Cardiac septum (tissue), 1 donor: ENCODE data around the gene NQO2. TPM values are rescaled to one million over a fixed set of nuclear protein-coding genes. Genes with fewer than 3 reads are reported as not detected.
A peak's percentile ranks its signal among the peaks of the same experiment; 100 is the strongest.

Source experiments
- DNase-seq: peaks from one replicate; pipeline ENCODE4 v3.0.0-alpha.2; 2020; ENCODE audit warnings: low spot score
- intact Hi-C: fragments of 100-400 bp; cut with DNase I; formaldehyde crosslinking; loops from one replicate; pipeline ENCODE4 v1.14.0; 2022
- long read RNA-seq: library from polyadenylated mRNA; unstranded; transcript quantifications from one replicate; pipeline ENCODE4 v2.0.0, GENCODE V29; 2021
- total RNA-seq: library from RNA; stranded (reverse); fragmentation: NEBNext Ultra II Directional; extraction: Animal tissue kit (Norgen Biotek cat#: 25700); gene quantifications from one replicate; pipeline ENCODE4 v1.2.1, GENCODE V29; 2021
- donor health status: DM: no; HTN: no; CAD: no.

The NQO2 gene
- total RNA-seq = 37.9 TPM
- long read RNA-seq, full-length matches to known transcripts = 40 of 65 reads
- long read RNA-seq, partial matches to known transcripts = 1 of 65 reads
- long read RNA-seq, other reads (novel, unspliced or antisense) = 24 of 65 reads

GRCh38 chr6:2999618-3000557 is at the start of gene NQO2:
Gene NQO2, plus strand, starts transcription at chr6:2999894. Its CDS starts 6,659 bp downstream, at chr6:3006553.
- peak; percentile 98 for DNase-seq
- intact Hi-C loops = loop anchor here (1.0 to 2.0 kb wide), 2 partner anchors 24 to 55 kb away; no protein-coding TSS in a partner anchor

DNA sequence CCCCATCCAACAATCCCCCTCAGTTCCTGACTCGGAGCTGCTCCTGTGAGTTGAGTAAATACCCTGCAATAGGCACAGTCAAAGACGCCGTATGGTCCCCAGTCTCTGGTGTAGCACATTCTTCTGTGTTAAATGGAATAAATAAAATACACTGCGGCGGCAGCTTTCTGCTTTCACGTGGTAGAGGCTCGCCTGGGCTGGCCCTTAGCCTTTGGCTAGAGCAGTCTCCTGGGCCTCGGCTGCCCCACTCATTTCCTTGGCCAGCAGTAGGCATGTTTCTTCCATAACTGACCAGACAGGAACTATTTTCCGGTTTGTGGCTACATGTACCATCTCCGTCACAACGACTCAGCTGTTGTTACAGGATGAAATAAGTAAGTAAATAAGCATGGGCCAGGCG is 49.0 kb upstream of the NQO2 start:
- intact Hi-C loops = no loop called here
- DNase-seq = no peak

DNA sequence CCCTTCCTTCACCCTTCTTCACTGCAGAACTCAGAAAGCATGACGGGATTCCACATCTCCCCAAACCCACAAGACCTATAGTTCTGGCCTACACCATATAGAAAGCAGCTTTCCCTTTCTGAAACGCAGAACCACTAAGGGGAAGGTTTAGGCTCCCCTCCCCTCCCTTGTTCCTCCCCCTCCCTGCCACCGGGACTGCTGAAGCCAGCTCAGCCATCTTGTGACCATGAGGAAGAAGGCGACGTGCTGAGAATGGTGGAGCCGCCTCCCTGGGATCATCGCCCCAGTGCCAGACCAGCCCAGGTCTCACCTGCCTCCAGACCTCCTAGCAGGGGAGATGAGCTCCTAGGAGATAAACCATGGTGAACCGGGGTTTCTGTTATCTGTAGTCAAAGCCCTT is 48.0 kb upstream of the NQO2 start:
- intact Hi-C loops = loop anchor here (1.0 to 2.0 kb wide), 2 partner anchors 19 to 37 kb away; partner anchors contain the start of gene SERPINB6
- DNase-seq = peak; percentile 89

- DNase-seq = no peak
- intact Hi-C loops = loop anchor here (1.0 to 2.0 kb wide), 2 partner anchors 18 to 36 kb away; partner anchors contain the start of gene SERPINB6
Measured at GRCh38 chr6:2952557-2953095, 47.1 kb upstream of the NQO2 start.

GRCh38 chr6:2953098-2953497 is 46.6 kb upstream of the NQO2 start:
- no peak for DNase-seq
- intact Hi-C loops = loop anchor here (2.0 kb wide), 1 partner anchor 18 kb away; the partner anchor contains the start of gene SERPINB6

DNA sequence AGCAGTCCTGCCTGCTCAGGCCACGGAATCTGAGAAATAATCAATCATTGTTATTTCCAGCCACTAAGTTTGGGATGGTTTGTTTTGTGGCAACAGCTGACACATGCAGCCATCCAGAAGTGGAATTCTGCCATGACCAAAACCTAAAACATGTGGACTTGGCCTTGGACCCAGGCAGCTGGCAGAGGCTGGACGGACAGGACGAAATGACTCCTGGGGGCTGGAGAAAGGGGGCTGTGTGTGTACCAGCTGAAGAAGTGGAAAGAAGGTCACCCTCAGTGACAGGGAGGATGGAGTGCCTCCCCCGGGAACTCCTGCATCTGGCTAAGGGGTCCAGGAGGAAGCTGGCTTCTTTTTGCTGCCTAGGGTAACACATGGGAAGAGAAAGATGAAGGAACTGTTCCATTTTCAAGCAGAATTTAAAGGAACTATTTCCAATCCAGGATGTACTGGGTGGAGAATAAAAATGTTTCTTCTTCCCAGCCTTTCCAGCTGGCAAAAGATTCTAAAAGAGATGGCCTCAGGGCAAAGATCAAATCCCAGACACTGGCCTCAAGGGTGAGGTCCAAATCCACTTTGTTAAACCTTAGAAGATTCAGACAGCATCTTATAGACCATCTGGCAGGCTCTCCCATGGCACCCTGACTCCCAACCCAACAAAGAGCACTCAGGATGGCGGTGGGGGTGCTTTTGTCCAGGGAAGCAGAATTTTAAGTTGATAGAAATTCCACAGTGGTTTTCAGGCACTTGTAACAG is 42.6 kb upstream of the NQO2 start:
- intact Hi-C loops = no loop called here
- DNase-seq = no peak

GRCh38 chr6:2957696-2958330 is 41.9 kb upstream of the NQO2 start:
- no peak for DNase-seq
- intact Hi-C loops = no loop called here

GRCh38 chr6:2958331-2958711 is 41.4 kb upstream of the NQO2 start:
- intact Hi-C loops = no loop called here
- DNase-seq = peak; percentile 87

DNA sequence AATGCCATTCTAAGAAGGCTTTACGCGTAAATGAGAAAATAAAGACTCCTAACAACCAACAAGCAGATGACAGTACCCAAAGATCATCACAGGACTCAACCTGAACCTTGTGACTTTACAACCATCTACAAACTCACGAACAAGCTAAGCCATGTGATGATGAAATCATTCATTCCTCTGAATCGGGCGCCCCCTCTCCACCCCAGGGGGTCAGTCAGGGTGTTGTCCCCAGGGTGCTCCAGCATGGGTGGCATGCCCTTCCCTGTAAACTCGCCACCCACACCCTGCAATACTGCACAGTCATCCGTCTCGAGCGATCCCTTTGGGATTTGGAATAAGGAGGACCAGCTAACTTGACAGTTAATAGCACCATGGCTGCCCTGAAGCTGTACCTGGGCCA is 40.9 kb upstream of the NQO2 start:
- DNase-seq = no peak
- intact Hi-C loops = no loop called here

DNA sequence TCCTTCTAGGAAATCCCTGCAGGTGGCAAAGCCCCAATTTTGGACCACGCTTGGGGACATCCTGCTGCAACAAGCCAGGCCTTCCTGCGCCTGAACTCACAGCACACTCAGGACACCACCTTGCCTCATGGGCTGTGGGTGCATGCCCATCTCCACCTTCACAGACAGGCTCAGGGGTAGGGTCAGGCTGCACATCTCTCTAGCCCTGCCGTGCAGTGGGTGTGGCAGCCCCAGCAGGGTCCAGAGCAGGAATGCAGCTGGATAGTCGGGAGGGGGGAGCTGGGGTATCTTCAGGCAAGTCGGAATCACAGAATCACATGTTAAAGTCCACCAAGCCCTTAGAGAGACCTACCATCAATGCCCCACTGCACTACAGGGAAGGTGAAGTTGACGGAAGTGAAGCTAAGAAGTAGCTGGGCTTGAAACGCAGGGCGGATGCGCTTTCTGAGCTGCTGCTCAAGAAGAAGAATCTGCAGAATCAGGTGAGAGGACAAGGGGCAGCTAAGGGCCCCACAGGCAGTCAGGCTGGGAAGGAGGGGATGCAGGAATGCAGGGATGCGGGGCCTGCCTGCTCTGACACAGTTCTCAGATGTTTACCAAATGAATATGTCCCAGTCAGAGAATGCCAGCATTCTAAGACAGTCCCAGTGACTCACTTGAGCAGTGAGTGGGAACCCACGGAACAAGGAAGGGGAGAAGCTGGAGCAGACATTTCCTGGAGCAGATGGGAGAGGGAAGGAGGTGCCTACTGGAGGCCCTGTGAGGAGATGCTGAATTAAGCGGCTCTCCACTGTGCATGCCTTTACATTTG is 39.6 kb upstream of the NQO2 start:
- DNase-seq = no peak
- intact Hi-C loops = no loop called here

DNA sequence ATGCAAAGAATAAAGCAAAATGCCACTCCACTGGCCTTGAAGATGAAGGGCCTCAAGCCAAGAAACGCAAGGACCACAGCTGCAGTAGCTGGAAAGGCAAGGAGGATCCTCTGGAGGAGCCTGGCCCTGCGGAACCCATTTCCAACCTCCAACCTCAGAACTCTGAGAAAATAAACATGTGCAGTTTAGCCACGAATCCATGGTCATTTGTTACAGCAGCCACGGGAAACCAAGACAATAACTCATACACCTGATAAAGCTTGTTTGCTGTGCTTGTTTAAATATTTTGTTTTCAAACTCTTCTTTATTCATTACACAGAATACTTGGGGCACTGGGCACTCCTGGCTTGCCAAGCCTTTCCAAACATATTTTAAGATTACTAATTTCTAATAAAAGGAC is 38.8 kb upstream of the NQO2 start:
- no peak for DNase-seq
- intact Hi-C loops = no loop called here

GRCh38 chr6:2961506-2961905 is 38.2 kb upstream of the NQO2 start:
- no peak for DNase-seq

DNA sequence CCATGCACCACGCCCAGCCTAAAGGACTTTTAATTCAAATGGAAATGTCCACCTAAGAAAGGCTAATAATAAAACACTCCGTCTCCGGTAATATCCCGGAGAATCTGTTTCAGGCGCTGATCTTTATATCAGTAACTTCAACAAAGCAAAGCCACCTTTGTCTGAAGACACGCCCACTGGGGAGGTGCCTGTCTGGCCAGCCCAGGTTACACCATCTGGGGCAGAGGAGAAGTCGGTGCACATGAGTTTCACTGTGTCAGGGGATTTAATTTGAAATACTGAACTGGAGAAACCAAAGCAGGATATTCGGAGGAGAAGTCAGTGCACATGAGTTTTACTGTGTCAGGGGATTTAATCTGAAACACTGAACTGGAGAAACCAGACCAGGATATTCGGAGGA is 37.7 kb upstream of the NQO2 start:
- intact Hi-C loops = no loop called here

More at GRCh38 chr6:2961506-2961905, 38.2 kb upstream of the NQO2 start:
- intact Hi-C loops = no loop called here

DNA sequence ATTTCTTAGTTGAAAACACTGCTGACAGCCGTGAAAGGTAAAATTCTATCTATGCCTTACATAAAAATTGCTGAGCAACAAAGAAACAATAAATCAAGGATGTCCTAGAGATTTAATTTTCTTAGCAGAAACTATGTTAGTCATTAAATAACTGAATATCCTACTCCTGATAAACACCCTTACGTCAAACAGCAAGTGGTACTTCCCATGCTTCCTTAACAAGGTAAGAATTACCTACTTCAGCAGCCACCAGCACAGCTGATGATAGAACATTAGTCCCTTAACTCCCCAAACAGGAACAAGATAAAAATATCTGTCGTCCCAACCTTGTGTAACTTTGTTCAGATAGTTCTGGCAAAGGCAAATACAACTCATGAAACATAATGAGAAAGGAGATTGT is 37.1 kb upstream of the NQO2 start:
- no peak for DNase-seq
- intact Hi-C loops = no loop called here

More for the DNA sequence above, 37.7 kb upstream of the NQO2 start:
- DNase-seq = no peak

- no peak for DNase-seq
- intact Hi-C loops = no loop called here
Measured at GRCh38 chr6:2963756-2964155, 35.9 kb upstream of the NQO2 start.

DNA sequence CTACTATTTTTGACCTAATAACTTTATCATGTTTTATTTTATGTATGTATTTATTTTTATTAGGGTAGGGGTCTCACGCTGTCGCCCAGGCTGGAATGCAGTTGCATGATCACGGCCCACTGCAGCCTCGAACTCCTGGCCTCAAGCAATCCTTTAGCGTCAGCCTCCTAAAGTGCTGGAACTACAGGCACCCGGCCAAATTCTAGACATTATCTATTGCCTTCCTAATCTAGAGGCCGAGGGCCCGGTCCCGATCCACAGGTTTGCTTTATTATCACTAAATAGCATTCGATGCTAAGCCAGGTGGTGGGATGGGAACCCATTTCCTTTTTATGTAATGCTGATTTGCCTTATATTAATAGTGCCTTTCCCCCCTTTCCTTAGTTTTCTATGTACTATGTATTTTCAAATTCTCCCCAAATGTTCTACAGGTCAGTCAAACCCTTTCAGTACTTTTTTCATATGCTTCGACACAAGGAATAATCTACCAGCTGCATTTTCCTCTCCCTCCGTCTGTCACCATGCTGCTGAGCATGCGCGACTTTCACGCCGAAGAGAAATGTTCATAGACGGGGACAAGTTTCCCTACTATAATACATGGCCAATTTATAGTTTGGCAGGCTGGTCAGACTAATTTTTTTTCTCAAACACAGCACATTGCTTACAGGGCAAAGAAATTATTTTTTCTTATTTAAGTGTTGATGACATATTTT is 34.7 kb upstream of the NQO2 start:
- DNase-seq = no peak
- intact Hi-C loops = no loop called here

GRCh38 chr6:2966347-2966746 is 33.3 kb upstream of the NQO2 start:
- intact Hi-C loops = no loop called here
- DNase-seq = no peak

DNA sequence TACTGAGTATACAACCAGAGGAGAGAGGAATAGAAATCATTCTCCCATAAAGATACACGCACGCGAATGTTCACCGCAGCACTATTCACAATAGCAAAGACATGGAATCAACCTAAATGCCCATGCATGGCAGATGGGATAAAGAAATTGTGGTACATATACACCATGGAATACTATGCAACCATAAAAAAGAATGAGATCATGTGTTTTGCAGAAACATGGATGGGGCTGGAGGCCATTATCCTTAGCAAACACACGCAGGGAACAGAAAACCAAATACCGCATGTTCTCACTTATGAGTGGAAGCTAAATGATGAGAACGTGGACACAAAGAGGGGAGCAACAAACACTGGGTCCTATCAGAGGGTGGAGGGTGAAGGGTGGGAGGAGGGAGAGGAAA is 31.8 kb upstream of the NQO2 start:
- intact Hi-C loops = no loop called here
- no peak for DNase-seq
